HFF-Myc (cell line): Measurements from ENCODE around the gene CSNK1G3.

Experiments used
- DNase-seq: peaks from one replicate; pipeline ENCODE4 v3.0.0-alpha.2; 2011; ENCODE audit warnings: low read depth; ENCODE audit errors: extremely low read depth
- H3K4me3 ChIP-seq: replicated peaks from 2 replicates; pipeline ENCODE4 v1.5.1; 2011; ENCODE audit warnings: low read depth, mild to moderate bottlenecking, control low read depth, low read length
- TF ChIP-seq, protein P1 (sequence below): IDR thresholded peaks from 2 replicates; pipeline ENCODE4 v1.5.1; 2012; ENCODE audit warnings: mild to moderate bottlenecking, low read depth, low read length, control low read depth; ENCODE audit errors: missing control alignments

CSNK1G3 gene

DNA sequence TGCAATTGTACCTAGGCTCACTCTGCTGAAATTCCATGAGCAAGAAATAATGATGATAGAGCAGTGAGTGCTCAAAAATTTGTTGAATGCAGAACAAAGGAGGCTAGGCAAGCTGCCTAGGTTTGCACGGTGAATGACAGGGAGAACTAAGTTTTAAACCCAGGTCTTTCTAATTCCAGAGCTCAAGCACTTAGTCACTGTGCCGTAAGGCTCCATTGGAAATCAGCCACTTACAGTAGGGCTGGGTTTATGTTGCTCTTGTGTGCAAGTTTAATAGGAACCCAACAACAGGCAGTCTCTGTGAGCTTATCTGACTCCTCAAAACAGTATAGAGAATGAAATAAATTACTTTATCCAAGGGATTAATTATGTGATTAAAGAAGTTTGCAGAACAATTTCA lies 147.0 kb downstream of the CSNK1G3 start:
- TF ChIP-seq, protein P1, sequence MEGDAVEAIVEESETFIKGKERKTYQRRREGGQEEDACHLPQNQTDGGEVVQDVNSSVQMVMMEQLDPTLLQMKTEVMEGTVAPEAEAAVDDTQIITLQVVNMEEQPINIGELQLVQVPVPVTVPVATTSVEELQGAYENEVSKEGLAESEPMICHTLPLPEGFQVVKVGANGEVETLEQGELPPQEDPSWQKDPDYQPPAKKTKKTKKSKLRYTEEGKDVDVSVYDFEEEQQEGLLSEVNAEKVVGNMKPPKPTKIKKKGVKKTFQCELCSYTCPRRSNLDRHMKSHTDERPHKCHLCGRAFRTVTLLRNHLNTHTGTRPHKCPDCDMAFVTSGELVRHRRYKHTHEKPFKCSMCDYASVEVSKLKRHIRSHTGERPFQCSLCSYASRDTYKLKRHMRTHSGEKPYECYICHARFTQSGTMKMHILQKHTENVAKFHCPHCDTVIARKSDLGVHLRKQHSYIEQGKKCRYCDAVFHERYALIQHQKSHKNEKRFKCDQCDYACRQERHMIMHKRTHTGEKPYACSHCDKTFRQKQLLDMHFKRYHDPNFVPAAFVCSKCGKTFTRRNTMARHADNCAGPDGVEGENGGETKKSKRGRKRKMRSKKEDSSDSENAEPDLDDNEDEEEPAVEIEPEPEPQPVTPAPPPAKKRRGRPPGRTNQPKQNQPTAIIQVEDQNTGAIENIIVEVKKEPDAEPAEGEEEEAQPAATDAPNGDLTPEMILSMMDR = no peak
- DNase-seq = no peak
- H3K4me3 ChIP-seq = no peak overlapping the region

DNA sequence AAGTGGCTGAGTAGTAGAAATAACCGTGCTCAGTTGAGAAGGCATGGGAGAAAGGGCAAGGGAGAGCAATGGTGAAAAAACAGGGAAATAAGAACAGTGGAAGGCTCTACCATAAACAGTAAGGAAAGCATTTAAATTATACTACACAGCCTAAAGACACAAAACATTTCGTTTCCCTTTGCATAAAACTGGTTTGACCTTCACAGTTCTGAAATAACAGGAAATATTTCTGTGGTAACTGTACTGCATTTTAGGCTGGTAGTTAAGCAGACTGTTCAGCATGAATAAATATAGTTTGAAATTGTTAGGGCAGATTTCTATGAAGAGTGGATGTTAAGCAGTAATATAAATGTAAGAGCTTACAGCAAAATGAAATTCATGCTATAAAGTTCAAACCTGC lies 147.5 kb downstream of the CSNK1G3 start:
- TF ChIP-seq, protein P1 = no peak
- DNase-seq = no peak
- H3K4me3 ChIP-seq = no peak overlapping the region

DNA sequence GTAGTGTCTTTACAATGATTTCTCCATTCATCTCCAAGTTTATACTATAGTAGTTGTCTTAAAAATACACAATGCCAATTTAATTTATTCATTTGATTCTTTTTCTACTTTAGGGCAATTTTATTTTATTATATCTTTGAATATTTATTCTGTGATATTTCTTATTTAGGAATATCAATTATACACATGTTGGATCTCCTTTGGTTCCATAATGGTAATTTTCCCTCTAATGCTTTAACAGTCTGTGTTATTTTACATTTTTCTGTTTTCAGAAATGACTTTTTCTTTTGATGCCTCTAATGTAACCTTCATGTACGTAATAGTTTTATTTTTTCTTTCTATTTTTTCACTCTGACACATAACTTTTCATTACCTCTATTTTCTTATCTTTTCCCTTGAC lies 153.0 kb downstream of the CSNK1G3 start:
- TF ChIP-seq, protein P1 = no peak
- no peak for DNase-seq
- H3K4me3 ChIP-seq = no peak overlapping the region

DNA sequence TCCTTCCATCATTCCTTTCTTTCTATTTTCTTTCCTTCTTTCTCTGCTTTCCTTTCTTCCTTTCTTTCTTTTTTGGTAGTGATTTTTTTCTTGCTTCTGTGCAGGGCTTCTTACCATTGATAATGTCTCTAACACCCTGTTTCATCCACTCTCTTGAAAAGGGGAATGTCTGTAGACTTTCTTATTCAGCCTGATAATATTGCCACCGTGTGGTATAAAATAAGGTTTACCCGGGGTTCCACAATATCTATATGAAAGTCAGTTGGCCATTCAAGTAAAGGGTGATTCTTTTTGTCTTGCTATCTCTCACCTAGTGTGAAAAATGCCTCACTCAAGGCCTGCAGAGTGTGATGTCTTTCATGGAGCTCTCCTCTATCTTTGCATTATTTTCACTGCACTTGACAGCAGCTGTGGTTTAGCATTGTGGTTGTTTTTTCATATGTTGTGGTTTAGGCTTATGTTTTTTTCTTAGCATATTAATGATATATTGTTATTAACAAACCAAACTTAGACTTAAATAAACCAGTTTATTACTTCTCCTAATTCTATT lies 153.9 kb downstream of the CSNK1G3 start:
- DNase-seq = no peak
- no peak overlapping the region for H3K4me3 ChIP-seq
- TF ChIP-seq, protein P1 = no peak
